OCI-LY1 (cell line): ENCODE measurements around the gene CLSTN2.

Experiments
- EZH2 ChIP-seq: fragments of 200-600 bp; sonication (generic), shearing (Covaris generic); IDR thresholded peaks from 2 replicates; pipeline ENCODE4 v1.8.0; 2017; ENCODE audit warnings: borderline replicate concordance, mixed run types, mild to moderate bottlenecking, antibody characterized with exemption, low read length, moderate library complexity, mixed read lengths
- TF ChIP-seq, protein P1 (sequence below): fragments of 200-600 bp; sonication (generic), shearing (Covaris generic); IDR thresholded peaks from 2 replicates; pipeline ENCODE4 v1.5.1; 2017; ENCODE audit warnings: mild to moderate bottlenecking, antibody characterized with exemption, low read length, moderate library complexity, mixed read lengths

DNA sequence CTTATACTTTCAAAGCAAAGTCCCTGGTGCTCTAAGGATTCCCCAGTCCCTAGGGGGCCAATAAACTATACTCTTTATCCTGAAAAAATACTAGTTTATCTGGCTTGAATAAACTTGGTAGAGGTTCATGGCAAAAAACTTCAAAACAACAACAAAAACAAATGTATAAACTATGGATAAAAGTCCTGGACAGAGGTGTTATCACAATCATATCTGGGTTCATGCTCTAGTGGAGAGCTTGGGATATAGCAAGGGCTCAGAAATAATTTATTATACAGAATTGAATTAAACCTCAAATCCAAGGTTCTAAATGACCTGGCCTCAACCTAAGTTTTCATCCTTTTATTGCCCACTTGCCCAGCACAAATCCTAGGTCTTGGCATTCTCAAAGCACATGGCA is 644.3 kb downstream of the CLSTN2 start:
- TF ChIP-seq, protein P1, sequence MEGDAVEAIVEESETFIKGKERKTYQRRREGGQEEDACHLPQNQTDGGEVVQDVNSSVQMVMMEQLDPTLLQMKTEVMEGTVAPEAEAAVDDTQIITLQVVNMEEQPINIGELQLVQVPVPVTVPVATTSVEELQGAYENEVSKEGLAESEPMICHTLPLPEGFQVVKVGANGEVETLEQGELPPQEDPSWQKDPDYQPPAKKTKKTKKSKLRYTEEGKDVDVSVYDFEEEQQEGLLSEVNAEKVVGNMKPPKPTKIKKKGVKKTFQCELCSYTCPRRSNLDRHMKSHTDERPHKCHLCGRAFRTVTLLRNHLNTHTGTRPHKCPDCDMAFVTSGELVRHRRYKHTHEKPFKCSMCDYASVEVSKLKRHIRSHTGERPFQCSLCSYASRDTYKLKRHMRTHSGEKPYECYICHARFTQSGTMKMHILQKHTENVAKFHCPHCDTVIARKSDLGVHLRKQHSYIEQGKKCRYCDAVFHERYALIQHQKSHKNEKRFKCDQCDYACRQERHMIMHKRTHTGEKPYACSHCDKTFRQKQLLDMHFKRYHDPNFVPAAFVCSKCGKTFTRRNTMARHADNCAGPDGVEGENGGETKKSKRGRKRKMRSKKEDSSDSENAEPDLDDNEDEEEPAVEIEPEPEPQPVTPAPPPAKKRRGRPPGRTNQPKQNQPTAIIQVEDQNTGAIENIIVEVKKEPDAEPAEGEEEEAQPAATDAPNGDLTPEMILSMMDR = no peak
- no peak for TF ChIP-seq EZH2
